Nephron progenitor cell (in vitro differentiated cells): ENCODE measurements around the gene DHX58.
"Not testable (repeated sequence)": the region's sequence is repeated elsewhere in the genome, so short reads cannot be mapped to it uniquely, and the experiment has no call there.

Experiments used
- DNase-seq: peaks from one replicate; pipeline ENCODE4 v3.0.0; 2021
- H3K27ac Mint-ChIP-seq: 2 replicates; pipeline ENCODE4 v1.8.0; 2021; ENCODE audit warnings: mild to moderate bottlenecking, moderate library complexity, mixed read lengths
- H3K27me3 Mint-ChIP-seq: 2 replicates; pipeline ENCODE4 v1.8.0; 2021; ENCODE audit warnings: mild to moderate bottlenecking, low read depth, mixed read lengths; ENCODE audit not compliant: poor library complexity
- H3K36me3 Mint-ChIP-seq: 2 replicates; pipeline ENCODE4 v1.8.0; 2021; ENCODE audit warnings: low read depth, mixed read lengths
- H3K4me1 Mint-ChIP-seq: 2 replicates; pipeline ENCODE4 v1.8.0; 2021; ENCODE audit warnings: mixed read lengths
- H3K4me3 Mint-ChIP-seq: 2 replicates; pipeline ENCODE4 v1.8.0; 2021; ENCODE audit warnings: mild to moderate bottlenecking, moderate library complexity, mixed read lengths
- H3K9me3 Mint-ChIP-seq: 2 replicates; pipeline ENCODE4 v1.8.0; 2021; ENCODE audit warnings: mild to moderate bottlenecking, moderate library complexity, mixed read lengths
- CTCF ChIP-seq: fragments of 200-600 bp; sonication (generic); IDR thresholded peaks from 2 replicates; pipeline ENCODE4 v1.5.0; 2021; ENCODE audit warnings: antibody characterized with exemption

Gene DHX58

GRCh38 chr17:42146911-42147607, 34.5 kb upstream of the DHX58 start:
- Mint-ChIP-seq H3K9me3 (no peaks in the 10 kb centered on the region), H3K27me3 (no peaks in the 10 kb centered on the region), H3K4me1 (peaks cover 26% of the 10 kb centered on the region), H3K27ac (peak overlapping the region; percentile 18), H3K36me3 (peaks cover 14% of the 10 kb centered on the region), H3K4me3 (no peak overlapping the region)
- no peak for TF ChIP-seq CTCF
- no peak for DNase-seq

- not testable (repeated sequence) for H3K27me3 Mint-ChIP-seq, H3K9me3 Mint-ChIP-seq, DNase-seq, H3K4me3 Mint-ChIP-seq
- peak overlapping the region; percentile 69 for H3K27ac Mint-ChIP-seq
- H3K36me3 Mint-ChIP-seq = peaks cover 18% of the 10 kb centered on the region
- H3K4me1 Mint-ChIP-seq = peaks cover 32% of the 10 kb centered on the region
Observed at GRCh38 chr17:42143138-42143537, 30.6 kb upstream of the DHX58 start.

GRCh38 chr17:42142371-42142896, 29.9 kb upstream of the DHX58 start:
- TF ChIP-seq CTCF = no peak
- DNase-seq = peak; percentile 35
- H3K27ac Mint-ChIP-seq = peak overlapping the region; percentile 69
- no peaks in the 10 kb centered on the region for H3K9me3 Mint-ChIP-seq
- H3K4me3 Mint-ChIP-seq = peak overlapping the region; percentile 7
- H3K27me3 Mint-ChIP-seq = no peaks in the 10 kb centered on the region
- peaks cover 15% of the 10 kb centered on the region for H3K36me3 Mint-ChIP-seq
- peaks cover 35% of the 10 kb centered on the region for H3K4me1 Mint-ChIP-seq

- H3K4me1 Mint-ChIP-seq = peaks cover 39% of the 10 kb centered on the region
- DNase-seq = no peak
- H3K27ac Mint-ChIP-seq = no peak overlapping the region
- no peaks in the 10 kb centered on the region for H3K27me3 Mint-ChIP-seq
- no peaks in the 10 kb centered on the region for H3K9me3 Mint-ChIP-seq
- peaks cover 16% of the 10 kb centered on the region for H3K36me3 Mint-ChIP-seq
- H3K4me3 Mint-ChIP-seq = no peak overlapping the region
- TF ChIP-seq CTCF = no peak
Observed at GRCh38 chr17:42141382-42141781, 28.9 kb upstream of the DHX58 start.

GRCh38 chr17:42140690-42141089, 28.2 kb upstream of the DHX58 start:
- not testable (repeated sequence) for H3K27me3 Mint-ChIP-seq
- peaks cover 15% of the 10 kb centered on the region for H3K36me3 Mint-ChIP-seq

GRCh38 chr17:42138749-42139492, 26.4 kb upstream of the DHX58 start:
- DNase-seq = no peak
- TF ChIP-seq CTCF = no peak
- no peaks in the 10 kb centered on the region for H3K27me3 Mint-ChIP-seq
- H3K27ac Mint-ChIP-seq = no peak overlapping the region
- no peak overlapping the region for H3K4me3 Mint-ChIP-seq
- peaks cover 52% of the 10 kb centered on the region for H3K4me1 Mint-ChIP-seq
- H3K9me3 Mint-ChIP-seq = no peaks in the 10 kb centered on the region
- peaks cover 10% of the 10 kb centered on the region for H3K36me3 Mint-ChIP-seq

More at GRCh38 chr17:42140690-42141089, 28.2 kb upstream of the DHX58 start:
- H3K9me3 Mint-ChIP-seq, H3K4me3 Mint-ChIP-seq, H3K27ac Mint-ChIP-seq, DNase-seq: not testable (repeated sequence)
- H3K4me1 Mint-ChIP-seq = peaks cover 45% of the 10 kb centered on the region
